GM12865 (cell line): ENCODE results near the gene CCR9.

ENCODE experiments used
- DNase-seq: peaks from one replicate; pipeline ENCODE4 v3.0.0; 2010; ENCODE audit warnings: low read depth
- H3K4me3 ChIP-seq: 2 replicates; pipeline ENCODE4 v1.5.1; 2011; ENCODE audit warnings: mild to moderate bottlenecking, low read depth, low read length, control low read depth
- TF ChIP-seq, protein P1 (sequence below): IDR thresholded peaks from 2 replicates; pipeline ENCODE4 v1.5.1; 2011; ENCODE audit warnings: low read length, control low read depth, low read depth, inconsistent platforms; ENCODE audit not compliant: insufficient read depth; ENCODE audit errors: missing control alignments

Gene CCR9

DNA sequence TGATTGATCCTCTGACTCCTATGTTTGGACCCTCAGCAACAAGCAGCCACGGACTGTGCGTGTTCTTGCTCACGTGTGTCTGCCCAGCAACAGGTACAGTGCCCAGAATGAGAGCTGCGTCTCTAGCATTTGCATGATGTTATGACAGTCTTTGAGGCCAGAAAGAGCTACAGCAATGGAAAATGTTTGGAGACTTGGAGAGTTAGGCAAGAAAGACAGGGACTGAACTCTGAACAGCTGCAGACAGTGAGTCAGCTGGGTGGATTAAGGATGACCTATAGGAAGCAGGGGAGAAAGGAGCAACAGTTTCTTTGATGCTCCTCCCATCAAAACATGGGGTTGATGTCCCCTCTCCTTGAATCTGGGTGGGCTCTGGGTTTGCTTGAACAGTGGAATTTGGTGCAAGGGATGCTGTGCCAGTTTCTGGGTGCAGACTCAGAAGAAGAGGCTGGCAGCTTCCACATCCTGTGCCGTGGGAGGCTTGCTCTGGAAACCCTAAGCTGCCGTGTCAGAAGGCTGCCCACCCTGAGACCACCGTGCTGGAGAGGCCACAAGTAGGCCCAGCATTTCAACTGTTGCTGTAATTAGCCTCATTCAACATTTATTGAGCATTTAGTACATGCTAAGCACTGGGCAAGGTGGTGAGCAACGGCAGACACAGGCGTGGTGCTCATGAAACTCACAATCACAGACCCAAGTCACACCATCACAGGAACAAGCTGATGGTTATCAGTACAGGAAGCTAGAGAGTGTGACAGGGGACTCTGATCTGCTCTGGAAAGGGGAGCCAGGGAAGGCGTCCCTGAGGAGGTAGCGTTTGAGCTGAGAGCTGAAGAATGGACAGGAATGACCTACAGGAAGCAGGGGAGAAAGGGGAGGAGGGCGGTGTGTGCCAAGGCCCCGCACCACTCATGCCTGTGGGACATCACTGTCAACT is 21.7 kb downstream of the CCR9 start:
- no peak overlapping the region for H3K4me3 ChIP-seq
- TF ChIP-seq, protein P1, sequence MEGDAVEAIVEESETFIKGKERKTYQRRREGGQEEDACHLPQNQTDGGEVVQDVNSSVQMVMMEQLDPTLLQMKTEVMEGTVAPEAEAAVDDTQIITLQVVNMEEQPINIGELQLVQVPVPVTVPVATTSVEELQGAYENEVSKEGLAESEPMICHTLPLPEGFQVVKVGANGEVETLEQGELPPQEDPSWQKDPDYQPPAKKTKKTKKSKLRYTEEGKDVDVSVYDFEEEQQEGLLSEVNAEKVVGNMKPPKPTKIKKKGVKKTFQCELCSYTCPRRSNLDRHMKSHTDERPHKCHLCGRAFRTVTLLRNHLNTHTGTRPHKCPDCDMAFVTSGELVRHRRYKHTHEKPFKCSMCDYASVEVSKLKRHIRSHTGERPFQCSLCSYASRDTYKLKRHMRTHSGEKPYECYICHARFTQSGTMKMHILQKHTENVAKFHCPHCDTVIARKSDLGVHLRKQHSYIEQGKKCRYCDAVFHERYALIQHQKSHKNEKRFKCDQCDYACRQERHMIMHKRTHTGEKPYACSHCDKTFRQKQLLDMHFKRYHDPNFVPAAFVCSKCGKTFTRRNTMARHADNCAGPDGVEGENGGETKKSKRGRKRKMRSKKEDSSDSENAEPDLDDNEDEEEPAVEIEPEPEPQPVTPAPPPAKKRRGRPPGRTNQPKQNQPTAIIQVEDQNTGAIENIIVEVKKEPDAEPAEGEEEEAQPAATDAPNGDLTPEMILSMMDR = no peak
- DNase-seq = no peak

DNA sequence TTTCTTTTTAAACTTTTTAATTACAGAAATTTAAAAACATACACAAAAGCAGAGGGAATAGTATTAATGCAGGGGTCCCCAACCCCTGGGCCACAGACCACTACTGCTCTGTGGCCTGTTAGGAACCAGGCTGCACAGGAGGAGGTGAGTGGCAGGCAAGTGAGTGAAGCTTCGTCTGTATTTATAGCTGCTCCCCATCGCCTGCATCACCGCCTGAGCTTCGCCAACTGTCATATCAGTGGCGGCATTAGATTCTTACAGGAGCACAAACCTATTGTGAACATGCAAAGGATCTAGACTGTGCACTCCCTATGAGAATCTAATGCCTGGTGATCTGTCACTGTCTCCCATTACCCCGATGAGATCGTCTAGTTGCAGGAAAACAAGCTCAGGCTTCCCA is 22.4 kb downstream of the CCR9 start:
- no peak overlapping the region for H3K4me3 ChIP-seq
- TF ChIP-seq, protein P1 = no peak
- no peak for DNase-seq

DNA sequence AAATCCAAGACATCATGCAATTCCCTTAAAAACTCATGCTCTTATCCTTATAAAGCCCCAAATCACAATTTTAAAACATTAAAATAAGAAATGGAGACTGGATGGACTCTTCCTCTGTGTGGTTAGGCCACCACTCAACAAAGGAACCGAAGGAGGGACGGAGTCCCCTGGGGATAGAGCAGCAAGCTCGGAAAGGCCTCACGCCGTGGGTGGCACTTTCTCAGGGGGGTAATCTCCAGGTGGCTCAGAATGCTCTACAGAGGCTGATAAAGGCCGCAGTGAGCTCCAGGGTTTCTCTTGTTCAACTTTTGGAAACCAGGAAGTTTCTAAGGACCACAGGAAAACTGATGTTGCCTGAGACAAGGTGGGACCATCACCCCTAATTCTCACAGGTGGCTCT is 23.2 kb downstream of the CCR9 start:
- no peak for DNase-seq
- no peak overlapping the region for H3K4me3 ChIP-seq
- TF ChIP-seq, protein P1 = no peak

DNA sequence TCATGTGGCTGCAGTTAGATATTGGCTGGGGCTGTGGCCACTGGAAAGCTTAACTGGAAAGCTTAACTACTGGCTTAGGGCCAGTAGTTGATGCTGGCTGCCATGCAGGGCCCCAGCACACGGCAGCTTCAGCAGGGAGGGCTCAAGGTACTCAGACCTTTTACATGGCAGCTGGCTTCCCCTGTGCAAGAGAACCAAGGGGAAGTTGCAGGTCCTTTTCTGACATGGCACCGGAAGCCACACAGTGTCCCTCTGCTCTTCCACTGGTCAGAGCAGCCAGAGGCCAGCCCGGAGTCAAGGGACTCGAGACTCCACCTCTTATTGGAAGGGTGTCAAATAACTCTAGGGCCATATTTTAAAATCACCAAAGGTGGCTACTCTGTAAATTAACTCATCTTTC is 24.5 kb downstream of the CCR9 start:
- no peak for DNase-seq
- H3K4me3 ChIP-seq = no peak overlapping the region
- TF ChIP-seq, protein P1 = no peak

DNA sequence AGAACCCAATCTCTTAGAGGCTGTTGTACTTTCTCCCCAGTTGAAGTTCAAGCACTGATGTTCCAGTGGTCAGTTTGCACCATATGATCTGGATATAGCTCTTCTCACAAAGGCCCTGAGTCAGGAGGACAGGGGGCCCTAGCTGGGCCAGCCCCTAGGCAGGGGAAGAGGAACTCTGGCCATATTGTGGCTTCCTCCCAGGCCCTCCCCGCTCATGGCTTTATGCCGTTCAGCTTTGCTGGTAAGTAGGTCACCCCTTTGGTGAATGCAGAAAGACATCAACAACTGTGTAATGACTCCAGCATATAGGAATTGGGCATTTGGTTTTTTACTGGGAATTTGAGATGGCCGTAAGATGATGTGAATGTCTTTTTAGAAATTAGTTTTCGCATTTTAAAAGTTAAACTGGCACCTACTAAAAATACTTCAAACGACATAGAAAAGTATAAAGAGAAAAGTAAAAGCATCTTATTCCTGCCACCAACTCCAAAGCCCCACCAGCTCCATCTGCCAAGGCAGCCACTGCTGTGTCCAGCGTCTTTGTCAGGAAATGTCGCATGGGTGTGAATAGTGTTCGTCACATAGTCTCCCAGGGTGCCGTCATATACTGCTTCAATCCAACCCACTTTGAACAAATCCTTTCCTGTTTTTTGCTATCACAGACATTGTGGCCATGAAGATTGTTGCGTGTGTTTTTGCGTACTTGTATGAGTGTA is 25.3 kb downstream of the CCR9 start:
- H3K4me3 ChIP-seq = no peak overlapping the region
- TF ChIP-seq, protein P1 = no peak
- no peak for DNase-seq

DNA sequence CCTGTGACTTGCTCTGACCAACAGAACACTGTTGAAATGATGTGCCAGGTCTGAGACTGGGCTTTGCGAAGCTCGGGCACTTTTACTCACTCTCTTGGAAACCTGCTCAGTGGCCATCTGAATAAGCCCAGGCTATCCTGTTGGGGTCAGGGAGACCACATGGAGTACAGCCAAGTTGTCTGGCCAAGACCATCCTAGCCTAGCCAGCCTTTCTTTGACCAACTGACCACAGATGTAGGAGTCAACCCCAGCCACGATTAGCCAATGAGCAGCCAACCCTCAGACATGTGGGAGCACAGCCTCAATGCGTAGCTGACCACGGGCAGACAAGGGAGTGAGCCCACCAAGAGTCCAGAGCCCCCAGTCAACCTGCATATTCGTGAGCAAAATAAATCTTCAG is 26.1 kb downstream of the CCR9 start:
- DNase-seq = no peak
- TF ChIP-seq, protein P1 = no peak
- no peak overlapping the region for H3K4me3 ChIP-seq
